NCI-H526 (cell line): ENCODE measurements around the gene GRIK4.

Source experiments
- DNase-seq, 2 experiments: peaks; one replicate each; lab custom pipeline; 2025; lab: John Stamatoyannopoulos, UW

GRIK4 gene

DNA sequence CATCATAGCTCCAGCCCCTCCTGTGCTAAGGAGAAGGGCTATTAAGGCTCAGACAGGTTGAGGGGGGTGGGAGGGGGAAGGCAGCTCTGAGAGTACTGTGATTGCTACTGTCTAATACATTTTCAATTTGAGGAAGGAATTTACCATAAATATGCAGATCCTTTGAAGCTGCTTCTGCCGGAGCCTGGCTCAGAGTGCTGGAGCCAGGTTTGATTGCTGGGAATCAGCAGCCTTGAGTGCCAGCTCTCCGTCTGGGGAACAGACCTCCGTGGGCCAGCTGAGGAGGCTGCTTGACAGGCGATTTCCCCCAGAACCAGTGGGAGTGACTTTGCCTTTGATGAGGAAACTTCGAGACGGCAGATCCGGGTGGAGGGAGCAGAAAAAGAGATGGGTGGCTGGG lies 370.6 kb downstream of the GRIK4 start:
- peak in 1 of 2 experiments; percentile 45 for DNase-seq

- peak; percentile 82 to 84 for DNase-seq
Observed at GRCh38 chr11:120883404-120884080, 372.0 kb downstream of the GRIK4 start.

DNA sequence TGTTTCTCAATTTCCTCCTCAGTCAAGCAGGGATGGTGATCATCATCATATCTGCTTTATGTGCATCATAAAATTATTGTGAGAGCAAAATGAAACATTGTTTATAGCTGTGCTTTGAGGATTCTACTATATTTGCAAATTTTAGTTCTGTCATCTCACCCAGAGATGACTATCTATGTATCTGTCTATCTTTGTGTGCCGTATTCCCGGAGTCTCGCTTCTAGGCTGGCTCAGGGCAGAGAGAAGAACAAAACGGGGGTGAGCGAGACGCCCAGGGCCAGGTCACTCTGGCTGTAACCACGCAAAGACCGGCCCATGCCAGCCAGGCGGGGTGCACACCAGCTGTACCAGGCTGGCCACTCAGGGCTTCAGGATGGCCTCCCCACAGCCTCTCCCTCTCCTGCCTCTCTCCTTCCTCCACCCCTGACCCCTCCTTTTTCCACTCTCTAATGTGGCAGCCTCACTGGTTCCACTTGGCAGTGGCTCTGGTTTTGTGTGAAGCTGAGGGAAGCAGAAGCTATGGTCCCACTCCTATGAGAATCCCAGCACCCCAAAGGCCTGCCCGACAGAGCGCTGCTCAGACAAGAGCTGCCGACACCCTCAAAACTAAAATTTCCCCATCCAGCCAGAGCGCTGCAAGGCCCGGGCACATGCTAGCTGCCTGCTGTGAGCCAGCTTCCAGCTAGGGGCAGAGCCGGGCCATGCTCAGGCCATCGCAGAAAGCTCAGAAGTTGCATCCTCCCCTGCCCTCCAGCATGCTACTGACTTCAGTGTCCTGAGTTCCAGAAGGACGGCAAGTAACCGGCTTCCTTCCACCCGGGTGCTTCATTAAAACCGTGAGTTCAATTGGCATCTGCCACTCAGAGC lies 372.8 kb downstream of the GRIK4 start:
- peak; percentile 79 to 89 for DNase-seq

DNA sequence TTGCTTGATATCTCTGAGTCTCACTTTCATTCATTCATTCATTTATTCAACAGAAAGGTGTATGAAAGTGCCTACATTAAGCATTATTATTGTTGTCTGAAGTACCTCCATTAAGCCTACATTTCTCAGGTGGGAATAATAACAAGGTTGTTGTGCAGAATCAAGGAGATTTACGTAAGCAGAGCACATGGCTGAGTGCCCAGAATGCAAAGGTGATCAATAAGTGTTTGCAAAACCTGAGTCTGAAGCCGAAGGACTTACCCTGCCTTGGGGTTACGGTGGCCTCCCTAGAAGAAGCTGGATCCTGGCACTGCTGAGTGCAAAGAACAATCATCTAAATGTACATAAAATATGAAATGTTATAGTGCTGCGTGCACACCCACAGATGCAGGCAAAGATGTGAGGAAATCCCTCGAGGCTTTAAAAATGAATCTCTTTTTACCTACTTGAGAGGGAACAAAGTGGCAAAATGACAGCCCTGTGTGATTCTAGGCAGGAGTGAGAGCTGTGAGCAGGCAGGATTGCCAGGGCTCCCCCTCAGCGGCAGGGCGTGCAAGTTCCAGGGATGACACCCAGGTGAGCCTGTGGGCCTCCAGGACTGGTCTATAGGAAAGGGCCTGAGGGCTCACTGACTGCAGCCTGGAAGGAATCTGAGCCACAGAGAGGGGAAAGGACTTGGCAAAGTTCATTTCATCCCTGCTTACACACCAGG lies 379.2 kb downstream of the GRIK4 start:
- DNase-seq = peak in 1 of 2 experiments; percentile 43

GRCh38 chr11:120893440-120894201 lies 382.1 kb downstream of the GRIK4 start:
- DNase-seq = peak; percentile 100

GRCh38 chr11:120894202-120894985 lies 382.8 kb downstream of the GRIK4 start:
- peak; percentile 86 to 94 for DNase-seq

- no peak for DNase-seq
Observed at GRCh38 chr11:120896687-120897086, 385.1 kb downstream of the GRIK4 start.

DNA sequence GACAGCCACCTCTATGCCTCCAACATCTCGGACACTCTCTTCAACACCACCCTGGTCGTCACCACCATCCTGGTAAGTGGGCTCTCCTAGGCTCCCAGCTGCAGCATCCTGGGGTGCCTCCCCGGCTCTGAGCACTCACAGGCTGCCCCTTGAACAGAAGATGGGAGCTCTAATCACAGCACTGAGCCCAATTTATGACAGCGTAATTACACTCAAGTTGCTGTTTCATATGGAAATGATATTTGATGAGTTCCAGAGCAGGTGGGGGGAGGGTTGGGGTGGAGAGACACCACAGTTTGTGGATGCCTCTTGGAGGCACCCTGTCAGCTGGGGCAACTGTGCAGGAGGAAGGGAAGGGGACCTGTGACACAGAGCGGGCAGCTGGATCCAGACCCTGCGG lies 387.0 kb downstream of the GRIK4 start:
- peak in 1 of 2 experiments; percentile 73 for DNase-seq

DNA sequence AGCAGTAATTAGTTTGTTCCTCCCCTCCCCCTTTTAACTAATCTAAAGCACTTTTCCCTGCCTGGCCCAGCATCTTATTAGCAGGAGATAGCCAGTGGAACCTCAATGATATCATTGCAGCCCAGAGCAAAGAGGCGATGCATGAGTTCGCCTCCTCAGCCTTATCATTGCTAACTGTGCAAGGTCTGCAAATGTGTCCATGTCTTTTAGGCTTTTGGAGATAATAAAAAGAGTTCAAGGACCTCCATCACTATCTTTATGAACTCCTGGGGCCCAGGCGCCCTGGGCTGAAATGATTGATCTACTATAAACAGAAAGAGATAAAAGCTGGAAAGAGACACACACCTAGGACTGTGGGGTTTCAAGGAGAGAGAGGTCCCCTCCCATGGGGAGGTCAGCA lies 388.2 kb downstream of the GRIK4 start:
- DNase-seq = no peak

GRCh38 chr11:120900643-120901042 lies 389.1 kb downstream of the GRIK4 start:
- no peak for DNase-seq

- DNase-seq = no peak
Observed at GRCh38 chr11:120903686-120904085, 392.1 kb downstream of the GRIK4 start.

DNA sequence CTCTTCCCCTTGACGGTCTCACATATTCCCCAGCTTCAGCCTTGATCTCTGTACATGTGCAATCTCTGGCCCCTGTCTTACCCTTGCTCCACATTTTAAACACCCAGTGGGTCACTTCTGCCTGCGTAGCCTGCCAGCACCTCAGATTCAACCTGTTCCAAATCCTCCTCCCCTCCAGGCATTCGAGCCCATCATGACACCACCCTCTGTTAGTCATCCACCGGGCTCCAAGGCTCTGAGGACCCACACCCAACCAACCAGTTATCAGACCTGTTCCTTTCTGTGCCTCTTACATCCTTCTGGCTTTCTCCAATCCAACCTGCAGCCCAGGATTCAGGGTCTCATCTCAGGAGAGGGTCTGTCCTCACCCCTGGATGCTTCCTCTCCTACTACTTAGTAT lies 392.6 kb downstream of the GRIK4 start:
- DNase-seq = no peak

DNA sequence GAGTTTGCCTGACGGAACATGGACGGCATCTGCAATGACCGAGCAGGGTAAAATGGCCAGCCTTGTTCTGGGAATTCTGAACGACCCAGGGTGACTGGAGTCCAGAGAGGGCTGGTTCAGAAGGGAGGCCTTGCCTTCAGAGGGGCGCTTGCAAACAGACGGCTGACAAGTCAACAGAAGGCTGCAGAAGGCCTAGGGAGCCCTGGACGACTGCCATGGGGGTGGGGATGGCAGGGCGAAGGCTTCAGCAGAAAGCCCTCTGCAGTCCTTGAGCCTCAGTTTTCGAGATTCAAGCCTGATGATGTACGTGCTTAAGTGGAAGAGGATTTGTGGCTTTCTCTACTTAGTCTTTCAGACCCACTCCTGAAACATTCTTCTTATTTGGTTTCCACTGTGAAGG lies 395.2 kb downstream of the GRIK4 start:
- no peak for DNase-seq

- DNase-seq = no peak
Observed at GRCh38 chr11:120907971-120908370, 396.4 kb downstream of the GRIK4 start.

DNA sequence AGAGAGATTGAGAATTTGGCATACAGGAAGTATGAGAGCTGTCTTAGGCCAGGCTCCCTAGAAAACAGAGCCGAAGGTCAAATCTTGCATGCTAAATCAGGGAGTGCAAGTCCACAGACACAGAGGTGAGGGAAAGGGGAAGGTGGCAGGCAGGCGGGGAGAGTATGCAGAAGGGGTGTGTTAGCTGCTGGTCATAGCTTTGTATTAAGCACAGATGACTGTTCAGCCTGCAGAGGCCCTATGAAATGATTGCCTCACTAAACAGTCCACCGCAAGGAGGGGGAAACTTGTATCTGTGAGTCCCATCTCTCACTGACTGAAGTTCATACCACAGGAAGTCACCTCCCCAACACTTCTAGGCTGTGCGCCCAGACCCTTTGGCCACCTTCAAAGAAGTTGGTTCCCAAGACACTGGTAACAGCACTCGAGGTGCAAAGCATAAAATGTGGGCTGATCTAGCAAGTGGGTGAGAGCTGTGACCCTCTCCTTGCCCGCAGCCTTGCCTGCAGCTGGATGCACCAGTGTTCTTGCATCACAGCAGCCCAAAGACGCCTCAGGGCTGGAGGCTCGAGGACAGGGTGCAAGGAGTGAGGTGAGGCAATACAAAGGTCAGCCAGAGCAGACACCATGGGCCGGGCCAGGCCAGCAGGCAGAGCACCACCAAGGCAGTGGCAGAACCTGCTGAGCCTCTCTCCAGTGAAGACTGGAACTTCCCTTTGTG lies 397.1 kb downstream of the GRIK4 start:
- no peak for DNase-seq

DNA sequence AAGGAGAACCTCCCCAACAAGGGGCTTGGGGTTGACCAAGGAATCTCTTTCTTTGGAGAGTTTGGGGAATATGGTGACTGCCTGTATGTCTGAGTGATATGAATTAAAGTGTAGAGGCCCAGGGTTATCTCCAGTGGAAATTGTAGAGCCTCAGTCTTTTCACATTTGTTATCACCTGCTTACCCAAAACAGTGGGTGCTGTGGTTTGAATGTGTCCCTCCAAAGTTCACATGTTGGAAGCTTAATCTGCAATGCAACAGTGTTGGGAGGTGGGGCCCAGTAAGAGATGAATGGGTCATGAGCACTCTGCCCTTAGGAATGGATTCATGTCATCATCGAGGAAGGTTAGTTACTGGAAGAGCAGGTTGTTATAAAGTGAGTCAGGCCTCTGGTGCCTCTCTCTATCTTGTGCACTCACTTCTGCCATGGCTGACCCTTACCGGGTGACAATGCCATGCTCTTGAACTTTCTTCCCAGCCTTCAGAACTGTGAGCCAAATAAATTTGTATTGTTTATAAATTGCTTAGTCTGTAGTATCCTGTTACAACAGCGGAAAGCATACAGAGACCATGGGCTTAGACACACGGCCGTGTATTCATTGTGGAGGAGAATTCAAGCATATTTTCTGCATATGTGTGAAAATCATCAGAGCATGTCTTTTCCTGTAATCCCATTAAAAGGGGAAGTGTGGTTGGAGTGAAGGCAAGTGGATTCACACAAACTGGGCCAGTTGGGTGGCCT lies 398.3 kb downstream of the GRIK4 start:
- DNase-seq = no peak

- no peak for DNase-seq
Observed at GRCh38 chr11:120911943-120912342, 400.4 kb downstream of the GRIK4 start.

GRCh38 chr11:120912504-120912903 lies 401.0 kb downstream of the GRIK4 start:
- peak; percentile 80 to 95 for DNase-seq

DNA sequence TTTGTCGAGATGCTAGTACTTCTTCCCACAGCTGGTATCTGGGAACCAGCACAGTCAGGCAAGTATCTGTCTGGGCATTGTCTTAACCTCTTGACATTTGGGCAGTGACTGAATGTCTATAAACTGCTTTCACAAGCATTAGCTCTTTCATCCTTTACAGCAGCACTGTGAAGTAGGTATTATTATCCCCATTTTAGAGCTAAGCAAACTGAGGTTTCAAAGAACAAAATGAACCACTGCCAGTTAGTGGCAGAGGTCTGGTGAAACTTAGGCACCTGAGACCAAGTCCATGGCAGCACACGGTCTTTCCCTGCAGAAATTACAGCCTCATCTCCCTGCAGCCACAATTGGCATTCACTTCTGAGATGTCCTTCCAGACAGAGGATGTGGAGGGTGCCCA lies 401.4 kb downstream of the GRIK4 start:
- DNase-seq = no peak

GRCh38 chr11:120914021-120914420 lies 402.5 kb downstream of the GRIK4 start:
- DNase-seq = peak; percentile 94 to 97
